Measurements from ENCODE around the gene CPED1.
A peak's percentile ranks its signal among the peaks of the same experiment; 100 is the strongest.

The CPED1 gene

DNA sequence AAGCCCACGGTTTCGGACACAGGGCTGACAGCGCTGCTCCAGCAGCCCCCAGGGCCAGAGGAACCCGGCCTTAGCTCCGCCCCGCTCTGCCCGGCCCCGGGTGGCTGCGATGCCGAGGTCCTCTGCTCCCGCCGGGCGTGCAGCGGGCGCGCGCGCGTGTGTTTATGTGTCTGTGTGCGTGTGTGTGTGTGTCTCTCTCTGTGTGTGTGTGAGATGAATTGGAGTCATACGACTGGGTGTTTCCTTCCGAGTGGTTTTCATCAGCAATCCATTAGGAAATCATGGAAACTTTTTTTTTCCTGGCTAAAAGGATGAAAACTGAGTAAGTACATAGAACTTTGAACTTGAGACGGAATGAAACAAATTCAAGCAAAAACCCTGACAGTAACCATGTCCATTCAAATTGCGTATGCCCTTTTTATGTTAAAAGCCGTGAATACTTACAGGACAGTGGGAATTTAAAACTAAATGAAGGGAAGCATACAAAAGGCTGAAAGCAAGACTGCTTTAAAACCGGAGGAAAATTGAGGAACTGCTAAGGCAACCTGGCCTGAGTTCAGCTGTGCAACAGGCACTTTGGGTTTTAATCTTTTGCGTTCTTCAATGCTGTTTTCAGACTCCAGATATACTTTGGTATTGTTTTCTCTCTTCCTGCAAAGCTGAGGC is at the start of gene CPED1:
CPED1 (plus strand) TSS at position 121 of the 666 bp plus-strand sequence. CDS start 911 bp downstream, outside the sequence.
- peak; percentile 5 for DNase-seq

DNA sequence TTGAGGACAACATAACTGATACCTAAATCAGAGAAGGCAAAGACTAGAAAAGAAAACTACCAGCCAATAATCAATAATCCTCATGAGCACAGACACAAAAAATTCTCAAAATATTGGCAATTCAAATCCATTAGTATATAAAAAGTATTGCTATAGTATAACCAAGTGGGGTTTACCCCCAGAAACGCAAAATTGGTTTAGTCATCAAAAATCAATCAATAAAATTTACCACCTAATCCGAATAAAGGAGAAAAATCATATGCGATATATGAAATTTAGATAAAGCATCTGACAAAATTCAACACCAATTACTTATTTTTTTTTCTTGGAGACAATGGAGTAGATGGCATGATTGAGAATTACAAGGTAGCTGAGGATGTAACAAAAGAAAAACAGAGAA is 49.2 kb upstream of the CPED1 start:
- no peak for DNase-seq

DNA sequence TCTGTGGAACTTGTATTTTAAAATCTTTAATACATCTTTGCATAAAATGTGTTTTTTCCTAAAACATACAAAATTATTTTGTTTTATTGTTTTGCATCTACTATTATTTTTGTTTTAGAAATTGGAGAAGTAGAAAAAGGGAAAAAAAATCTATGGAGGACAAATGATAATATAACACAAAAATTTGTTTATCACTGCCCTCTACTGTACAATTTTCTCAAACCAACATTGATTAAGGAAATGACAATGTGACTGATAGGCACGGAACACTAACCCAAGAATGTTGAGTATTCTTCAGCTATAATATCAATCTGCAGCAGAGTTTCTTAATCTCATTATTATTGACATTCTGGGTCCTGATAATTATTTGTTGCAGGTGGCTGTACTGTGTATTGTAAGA is 47.4 kb upstream of the CPED1 start:
- no peak for DNase-seq

DNA sequence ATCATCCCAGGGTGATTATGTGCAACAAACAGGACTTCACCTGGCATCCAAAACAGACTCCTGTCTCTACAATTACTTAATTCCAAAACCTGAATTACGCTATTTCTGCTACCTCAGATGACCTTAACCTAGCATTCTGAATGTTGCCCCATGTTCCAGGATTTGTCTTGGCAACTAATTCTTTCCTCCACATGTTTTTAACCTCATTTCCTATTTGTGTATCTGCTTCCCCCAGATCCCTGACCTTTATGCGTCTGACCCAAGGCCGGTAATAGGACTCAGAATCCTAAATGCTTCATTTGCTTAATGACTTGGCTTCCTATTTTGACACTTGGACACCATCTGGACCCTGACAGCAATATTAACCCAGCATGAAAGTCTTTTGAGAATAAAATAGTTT is 46.7 kb upstream of the CPED1 start:
- DNase-seq: no peak

DNA sequence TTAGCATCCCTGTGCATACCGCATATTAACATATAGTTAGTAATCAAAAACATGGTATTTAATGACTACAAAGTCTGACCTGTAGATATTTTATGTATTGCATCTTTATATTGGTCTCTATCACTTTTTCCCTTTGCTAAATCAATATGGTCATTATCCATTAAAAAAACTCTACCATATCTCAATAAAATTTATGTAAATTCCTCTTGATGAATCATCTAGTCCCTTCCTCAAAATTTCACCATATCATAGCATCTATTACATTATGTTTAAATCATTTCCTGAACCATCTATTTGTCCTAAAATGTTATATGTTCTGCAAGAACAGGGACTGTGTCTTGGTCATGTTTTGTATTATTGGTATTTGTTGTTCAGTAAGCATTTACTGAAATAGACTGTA is 45.6 kb upstream of the CPED1 start:
- no peak for DNase-seq

DNA sequence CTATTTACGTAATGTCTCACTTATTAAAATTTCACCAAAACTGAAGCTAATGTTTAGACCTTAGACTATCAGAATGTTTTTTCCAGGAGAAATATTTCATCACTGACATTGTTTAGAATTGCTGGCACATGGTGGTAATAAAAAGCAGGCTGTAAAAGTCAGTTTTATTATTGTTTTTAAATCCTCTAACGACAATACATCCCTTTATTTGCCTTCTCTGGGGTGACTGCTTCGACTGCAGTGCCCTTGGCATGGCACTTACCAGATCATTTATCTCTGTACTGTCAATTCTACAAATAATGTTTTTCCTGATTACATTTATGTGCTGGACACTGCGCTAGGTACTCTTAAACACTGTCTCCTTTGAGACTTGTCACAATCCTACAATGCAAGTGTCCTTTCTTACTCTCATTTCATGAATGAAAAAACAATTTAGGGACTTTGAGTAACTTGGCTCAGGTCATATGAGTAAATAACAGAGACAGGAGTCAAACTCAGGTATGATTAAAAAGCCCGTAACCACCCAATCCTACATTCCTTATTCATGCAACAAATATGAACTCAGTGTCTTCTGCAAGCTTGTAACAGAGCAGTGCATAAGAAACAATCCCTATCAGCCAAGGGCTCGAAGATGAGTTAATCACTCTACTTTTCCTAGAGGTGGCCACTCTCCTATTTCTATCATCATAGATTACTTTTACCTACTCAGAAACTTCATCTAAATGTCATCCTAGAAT is 43.5 kb upstream of the CPED1 start:
- DNase-seq: peak; percentile 28

DNA sequence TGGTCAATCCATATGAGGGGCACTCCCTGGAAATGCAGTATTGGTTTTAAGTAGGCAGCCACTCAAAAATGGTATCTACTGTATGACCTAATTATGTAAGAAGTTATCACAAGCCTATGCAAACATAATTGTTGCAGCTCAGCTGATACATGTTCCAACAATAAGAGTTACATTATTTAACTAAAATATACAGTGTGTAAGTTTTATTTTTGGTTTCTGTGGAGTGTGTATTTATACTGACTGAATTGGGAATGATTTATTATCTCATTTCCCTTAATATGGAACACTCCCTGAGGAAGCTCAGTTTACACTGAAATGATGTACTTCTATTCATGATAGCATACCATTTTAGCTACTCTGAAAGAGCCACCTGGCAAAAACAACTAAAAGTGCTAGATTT is 40.5 kb upstream of the CPED1 start:
- no peak for DNase-seq

DNA sequence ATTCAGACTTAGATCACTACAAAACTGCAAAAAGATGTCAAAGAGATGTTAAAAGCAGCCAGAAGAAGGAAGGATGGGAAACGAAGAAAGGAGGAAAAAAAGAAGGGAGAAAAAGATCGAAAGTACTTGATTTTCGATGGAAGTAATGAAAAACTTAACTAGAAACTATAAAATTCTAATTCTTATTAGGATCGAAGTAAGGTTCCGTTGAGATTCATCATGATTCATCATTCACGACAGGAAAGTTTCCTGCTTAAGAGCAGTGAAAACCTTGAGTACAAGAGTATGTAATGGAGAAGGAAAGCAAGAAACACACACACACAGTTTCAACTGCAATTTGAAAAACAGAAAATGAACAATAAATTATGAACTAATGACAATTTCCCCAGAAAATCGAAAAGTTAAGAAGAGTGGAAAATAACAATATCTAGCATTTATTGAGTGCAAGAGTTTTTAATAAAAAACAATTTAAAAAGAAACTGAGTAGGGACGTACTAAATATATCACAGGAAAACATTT is 39.1 kb upstream of the CPED1 start:
- peak; percentile 14 for DNase-seq

DNA sequence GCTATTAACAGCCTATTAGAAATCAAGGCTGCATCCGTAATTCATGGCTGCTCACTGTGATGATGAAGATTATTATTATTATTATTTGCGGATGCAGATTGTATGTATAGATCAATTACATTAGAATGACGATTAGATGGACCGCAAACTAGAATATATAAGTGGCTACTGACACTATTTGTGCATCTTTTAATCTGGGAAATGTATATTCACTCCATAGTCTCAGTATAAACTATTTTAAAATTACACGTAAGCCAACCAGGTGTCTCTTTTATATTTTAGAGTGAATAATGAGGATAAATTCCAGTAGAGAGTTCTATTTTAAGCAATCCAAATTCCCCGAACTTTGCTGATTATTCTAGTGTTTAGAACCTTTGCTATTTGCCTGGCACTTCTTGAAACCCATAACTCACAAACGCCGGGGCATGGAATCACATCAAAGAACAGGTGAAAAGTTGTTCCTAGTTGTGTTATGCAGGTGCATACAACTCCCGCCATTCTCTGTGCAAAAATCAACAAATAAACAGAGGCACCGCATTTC is 38.4 kb upstream of the CPED1 start:
- no peak for DNase-seq

DNA sequence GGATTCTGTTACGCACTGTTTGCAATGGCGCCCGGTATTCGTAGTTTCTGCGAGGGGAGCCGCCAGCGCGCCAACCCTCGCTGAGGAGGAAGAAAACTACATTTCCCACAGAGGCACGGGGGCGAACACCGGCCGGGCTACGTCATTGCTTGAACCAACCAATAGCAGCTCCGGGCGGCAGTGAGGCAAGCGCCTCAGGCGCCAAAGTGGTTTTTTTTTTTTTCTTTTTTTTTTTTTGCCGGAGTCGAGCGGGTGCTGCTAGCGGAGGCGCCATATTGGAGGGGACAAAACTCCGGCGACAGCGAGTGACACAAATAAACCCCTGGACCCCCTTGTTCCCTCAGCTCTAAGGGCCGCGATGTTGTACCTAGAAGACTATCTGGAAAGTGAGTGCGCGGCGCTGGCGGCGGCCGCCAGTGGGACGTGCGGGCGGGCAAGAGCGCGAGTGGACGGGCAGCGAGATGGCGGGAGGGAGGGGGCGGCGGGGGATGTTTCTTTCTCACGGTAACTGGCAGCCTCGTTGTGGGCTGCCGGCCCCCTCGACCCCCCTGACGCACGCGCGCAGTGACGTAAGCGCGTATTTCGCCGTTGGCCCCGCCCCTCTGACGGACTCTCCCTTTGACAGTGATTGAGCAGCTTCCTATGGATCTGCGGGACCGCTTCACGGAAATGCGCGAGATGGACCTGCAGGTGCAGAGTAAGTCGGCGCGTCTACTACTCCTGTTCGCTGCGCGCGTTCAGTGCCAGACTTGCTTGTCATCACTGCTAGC is 37.8 kb upstream of the CPED1 start, which contains the start of gene ING3:
ING3 (plus strand) TSS at position 239 of the 770 bp plus-strand sequence; CDS start at position 359, 120 bp downstream.
- peak; percentile 96 for DNase-seq

DNA sequence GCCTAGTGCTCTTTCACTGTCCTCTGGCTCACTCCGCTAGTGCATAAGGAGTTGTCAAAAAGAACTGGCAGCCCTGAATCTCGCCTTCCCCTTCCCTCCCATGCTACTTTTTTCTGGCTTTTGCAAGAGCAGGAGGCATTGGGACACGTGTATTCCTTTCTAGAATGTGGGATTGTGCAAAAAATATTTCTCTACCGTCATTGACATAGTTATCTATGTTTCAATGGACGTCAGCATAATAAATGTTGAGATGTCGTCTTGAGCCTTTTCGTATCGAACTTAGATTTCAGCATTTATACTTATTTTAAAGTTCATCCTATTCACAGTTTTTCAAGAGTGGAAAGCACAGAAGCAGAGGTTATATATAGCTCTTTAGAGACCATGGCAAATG is 37.2 kb upstream of the CPED1 start:
- no peak for DNase-seq

DNA sequence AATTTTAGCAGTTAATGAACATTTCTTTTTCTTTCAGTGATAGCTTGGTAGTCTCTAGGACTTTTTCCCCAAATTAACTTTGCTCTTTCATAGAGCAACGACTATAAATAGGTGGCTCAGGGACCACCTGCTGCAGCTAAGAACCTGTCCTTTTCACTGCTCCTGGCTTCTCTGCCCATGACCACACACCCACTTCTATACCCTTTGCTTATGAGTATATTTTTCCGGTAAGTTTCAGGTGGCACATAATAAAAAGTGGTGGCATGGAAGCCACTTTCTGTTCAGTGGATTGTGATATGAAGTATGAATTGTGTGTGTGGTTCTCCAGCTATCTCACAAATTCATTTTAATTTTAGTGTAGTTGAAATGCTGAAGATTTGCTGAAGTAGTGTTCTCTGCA is 36.7 kb upstream of the CPED1 start:
- DNase-seq: no peak

DNA sequence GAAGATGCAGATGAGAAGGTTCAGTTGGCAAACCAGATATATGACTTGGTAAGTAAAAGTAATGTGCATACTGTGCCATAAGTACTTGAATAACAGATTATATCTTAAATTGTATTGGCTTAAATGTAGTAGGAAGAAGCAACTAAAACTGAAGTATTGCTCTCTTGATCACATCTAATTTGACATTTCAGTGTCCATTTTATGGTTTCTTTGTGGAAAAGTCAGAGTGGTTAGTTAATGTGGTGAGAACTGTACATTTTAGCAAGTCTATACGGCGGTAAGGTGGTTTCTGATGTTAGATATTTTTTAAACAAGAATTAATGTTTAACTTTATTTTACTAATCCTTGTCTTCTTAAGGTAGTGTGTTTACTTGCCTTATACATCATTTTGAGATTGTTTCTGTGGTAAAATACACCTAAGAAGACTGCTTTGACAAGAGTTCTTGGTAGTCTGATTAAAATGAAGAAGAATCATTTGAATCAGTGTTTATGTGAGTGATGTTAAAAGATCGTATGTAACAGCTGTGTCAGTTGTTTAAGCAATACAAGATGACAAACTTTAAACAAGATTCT is 32.8 kb upstream of the CPED1 start:
- DNase-seq: no peak

DNA sequence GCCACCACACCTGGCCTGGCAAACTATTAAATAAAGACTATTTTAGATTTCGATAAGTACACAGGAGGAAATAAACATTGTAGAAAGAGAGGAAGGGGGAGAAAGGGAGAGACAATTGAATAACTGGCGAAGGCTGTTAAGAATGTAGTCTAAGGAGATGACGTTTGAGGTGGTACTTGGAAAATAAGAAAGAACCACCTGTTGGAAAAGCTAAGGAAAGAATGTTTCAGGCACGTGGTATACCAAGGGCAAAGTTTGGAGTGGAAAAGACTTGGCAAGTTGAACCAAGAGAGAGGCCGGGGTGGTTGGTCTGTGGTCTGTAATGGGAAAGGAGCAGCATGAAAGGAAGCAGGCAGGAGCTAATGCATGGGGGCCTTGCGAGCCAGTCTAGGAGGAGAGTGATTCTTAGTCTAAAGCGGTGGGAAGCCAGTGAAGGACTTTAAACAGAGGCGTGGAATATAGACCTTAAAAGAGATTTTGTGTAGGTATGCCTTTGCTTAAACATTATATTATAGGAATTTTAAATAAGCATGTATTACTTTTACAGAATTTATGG is 28.5 kb upstream of the CPED1 start:
- no peak for DNase-seq

DNA sequence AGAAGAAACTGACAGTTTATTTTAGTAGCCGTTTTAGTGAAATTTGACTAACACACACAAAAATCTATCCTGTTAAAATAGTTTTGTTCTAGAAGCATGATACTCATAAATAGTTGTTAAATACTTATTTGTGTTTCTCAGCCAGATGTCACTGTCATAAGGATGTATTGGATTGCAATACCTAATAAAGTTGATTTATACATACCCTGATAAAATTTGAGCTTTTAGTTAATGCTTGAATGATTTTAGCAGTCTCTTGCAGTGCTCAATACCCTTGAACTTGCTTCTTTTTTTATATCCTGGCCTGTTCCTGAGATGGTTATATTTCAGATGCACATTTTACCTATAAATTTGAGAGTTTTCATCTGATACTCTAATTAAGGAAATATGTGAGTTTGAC is 27.8 kb upstream of the CPED1 start:
- no peak for DNase-seq

DNA sequence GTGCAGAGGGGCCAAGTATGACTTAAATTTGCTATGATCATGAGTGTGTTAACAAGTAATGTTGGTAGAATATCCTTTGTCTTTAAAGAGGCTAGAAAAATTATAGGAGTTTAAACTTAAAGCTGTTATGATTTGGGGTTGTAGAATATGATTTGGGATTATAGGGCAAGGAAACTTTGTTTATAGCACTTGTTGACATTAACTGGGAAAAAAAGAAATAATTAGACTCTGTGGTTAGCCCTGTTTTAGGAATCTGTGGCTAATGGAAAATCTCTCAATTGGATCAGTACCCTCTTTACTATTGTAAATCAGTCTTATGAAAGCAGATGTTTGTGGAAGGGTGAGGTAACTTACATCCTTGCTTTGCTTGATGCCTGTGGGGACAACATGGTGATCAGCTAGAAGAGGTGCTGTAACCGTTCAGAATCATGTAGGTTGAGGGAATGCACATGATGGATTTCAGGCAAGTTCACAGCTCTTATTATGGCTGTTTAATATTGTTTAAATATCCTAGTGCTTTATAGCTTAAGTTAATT is 26.8 kb upstream of the CPED1 start:
- no peak for DNase-seq

DNA sequence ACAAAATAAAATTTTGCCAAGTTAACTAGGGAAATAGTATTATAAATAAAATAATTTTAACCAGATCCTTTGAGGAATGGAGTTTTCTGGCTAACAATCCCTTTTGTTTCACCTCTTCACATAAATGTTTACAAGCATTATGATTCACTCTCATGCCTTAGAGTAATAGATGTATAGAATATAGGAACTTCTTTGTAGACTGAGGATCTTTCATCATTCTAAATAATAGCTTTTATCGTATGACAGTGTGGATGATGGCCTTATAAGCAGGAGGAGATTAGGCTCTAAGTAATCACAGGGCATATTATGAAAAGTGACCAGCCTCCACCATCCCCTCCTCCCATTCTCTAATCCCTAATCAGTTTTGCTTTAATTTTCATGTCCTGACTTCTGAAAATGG is 24.4 kb upstream of the CPED1 start:
- no peak for DNase-seq

DNA sequence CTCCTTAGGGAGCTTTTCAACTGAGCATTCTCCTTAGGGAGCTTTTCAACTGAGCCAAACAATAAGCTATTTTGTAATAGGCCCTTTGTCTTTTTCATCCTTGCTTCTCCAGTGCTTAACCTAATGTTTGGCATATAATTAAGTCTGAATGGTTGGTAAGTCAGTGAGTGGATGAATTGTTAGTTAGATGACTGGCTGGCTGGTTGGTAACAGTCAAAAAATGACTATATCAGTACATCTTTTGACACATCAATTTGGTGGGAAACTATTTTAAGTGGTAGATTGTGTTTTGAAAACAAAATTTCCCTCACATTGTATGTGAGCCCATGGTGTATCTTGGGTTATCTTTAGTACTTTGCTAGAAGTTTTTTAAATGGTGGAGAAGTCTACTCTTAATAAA is 21.6 kb upstream of the CPED1 start:
- no peak for DNase-seq

DNA sequence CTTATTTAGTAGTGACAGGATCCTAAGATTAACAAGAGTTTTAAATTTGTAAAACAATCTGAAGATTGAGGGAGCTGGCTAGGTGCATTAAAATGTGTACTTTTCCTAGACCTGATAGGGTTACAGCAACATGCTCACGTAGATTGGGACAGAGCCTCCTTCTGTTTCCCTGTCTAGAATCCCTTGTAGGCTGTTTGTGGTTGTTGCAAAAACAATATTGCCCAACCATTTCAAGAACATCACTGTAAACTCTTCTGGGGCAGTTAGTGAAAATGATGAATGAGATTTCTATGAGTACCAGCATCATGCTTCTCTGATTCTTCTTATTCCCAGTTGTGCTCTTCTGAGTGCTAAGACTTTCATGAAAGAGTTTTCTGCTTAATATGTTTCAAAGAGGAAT is 14.7 kb upstream of the CPED1 start:
- DNase-seq: no peak

DNA sequence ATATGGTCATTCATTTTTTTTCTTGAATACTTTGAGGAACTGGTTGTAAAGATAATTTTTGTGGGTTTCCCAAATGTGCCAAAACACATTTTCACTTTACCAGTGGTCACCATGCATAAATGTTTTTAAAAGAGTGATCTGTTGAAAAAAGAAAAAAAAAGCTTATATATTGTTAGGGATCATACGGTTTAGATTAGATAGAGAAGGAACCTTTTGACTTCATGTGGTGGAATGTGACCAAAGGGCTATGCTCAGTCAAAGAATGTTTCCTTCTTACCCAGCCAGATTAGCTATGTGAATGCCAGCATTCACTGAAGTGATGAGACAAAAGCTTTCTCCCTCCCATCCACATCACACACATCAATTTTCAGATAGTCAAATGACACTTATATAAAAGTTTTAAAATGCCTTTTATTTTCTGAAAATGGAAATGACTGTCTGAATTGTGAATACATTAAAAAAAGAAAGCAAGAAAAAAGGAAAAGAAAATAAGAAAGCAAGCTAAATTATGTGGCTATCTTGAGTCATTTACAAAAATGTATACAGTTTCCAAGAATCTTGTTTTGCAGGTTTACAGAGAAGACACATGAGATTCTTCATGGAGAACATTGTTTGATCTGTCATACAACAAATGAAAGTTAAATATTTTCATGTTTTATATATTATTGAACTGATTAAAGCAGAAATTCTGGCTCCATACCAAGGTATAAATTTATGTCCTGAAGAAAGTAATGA is 8.6 kb upstream of the CPED1 start:
- no peak for DNase-seq

DNA sequence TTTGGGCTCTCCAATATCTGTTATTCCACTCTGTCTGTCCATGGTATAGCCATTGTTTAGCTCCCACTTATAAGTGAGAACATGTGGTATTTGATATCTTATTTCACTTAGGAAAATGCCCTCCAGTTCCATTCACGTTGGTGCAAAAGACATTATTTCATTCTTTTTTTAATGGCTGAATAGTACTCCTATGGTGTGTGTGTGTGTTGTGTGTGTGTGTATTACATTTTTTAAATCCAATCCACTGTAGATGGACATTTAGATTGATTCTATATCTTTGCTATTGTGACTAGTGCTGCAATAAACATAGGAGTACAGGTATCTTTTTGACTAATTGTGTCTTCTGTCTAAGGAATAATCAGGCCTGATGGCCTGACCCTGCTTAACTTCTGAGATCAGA is 7.4 kb upstream of the CPED1 start:
- no peak for DNase-seq
